NCI-H187 (cell line): ENCODE measurements around the gene INTS13.
"Not testable (repeated sequence)": the region's sequence is repeated elsewhere in the genome, so short reads cannot be mapped to it uniquely, and the experiment has no call there.

Source experiments
- DNase-seq, 2 experiments: peaks; one replicate each; lab custom pipeline; 2025; lab: John Stamatoyannopoulos, UW

Gene INTS13

DNA sequence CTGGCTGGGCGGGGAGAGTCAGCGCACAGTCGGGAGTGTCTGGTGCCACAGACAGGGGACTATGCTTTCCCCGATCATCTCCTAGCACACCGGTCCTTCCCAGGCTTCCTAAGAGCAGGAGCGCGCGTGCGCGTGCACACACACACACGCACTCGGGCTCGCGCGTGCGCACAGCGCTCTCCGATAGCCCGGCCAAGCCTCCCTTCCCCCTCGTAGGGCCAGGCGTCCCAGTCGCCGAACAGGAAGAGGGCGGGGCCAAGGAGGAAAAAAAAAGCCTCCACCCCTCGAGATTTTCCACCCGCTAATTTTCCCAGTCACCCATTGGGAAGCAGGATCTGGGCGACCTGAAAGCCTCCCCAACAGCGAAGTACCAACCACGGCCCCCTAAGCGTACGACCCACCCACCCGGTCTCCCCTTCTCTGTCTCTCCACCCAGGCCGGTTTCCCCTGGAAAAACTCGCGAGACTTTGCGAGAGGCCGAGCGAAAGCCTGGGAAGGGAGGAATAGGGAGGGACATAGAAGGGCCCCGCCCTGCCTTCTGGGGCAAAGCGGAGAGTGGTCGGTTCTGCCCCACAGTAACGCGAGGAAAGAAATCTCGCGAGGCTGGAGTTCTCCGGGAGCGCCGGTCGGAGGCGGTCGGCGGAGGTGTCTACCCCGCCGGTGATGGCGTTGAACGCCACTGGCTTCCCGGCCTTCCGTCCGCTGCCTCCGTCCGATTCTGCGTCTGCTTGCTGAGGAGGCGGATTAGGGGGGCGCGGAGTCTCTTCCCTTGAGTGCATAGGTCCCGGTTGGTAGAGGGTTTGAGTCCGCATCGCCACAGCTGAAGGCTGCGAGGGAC is at the start of gene INTS13, which contains the start of gene FGFR1OP2:
TSS of gene INTS13 (minus strand) at position 119 of the 838 bp plus-strand sequence. CDS start 1,178 bp downstream, outside the sequence.
TSS of gene FGFR1OP2 (plus strand) at position 608 of the 838 bp plus-strand sequence. CDS start 15,689 bp downstream, outside the sequence.
- peak; percentile 97 to 98 for DNase-seq

- no peak for DNase-seq
Measured at GRCh38 chr12:26982866-26983265, 45.1 kb upstream of the INTS13 start.

GRCh38 chr12:26979733-26980132 is 42.0 kb upstream of the INTS13 start:
- no peak for DNase-seq

DNA sequence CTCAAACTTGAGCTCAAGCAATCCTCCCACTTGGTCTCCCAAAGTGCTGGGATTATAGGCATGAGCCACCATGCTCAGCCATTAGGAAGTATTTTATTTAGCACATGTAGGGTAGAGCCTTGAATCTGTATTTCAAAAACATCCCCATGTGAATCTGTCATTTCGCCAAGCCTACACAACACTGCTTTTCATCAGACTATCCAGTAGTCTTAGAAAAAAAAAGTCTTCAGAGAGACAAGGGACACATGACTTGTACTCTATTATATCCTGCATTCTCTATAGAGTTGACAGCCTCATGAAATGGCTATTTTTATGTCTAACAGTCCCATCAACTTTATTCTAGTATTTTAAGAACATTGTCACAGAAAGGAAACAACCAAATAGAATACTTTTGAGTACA is 41.0 kb upstream of the INTS13 start:
- no peak for DNase-seq

GRCh38 chr12:26976687-26977086 is 38.9 kb upstream of the INTS13 start:
- no peak for DNase-seq

GRCh38 chr12:26971963-26972362 is 34.2 kb upstream of the INTS13 start:
- no peak for DNase-seq

DNA sequence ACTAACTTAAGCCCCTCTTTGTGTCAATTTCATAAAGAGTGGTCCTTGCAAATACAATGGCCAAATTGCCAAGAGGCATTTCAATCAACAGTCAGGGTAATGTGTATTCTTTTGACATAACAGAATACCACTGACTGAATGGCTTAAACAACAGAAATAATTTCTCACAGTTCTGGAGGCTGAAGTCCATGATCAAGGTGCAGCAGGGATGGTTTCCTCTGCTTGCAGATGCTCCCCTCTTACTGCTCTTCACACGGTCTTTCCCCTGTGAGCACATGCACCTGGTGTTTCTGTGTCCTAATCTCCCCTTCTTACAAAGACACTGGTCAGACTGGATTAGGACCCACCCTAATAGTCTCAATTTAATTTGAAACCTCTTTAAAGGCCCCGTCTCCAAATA is 32.4 kb upstream of the INTS13 start:
- DNase-seq, result no peak

GRCh38 chr12:26966842-26967241 is 29.1 kb upstream of the INTS13 start:
- no peak for DNase-seq

DNA sequence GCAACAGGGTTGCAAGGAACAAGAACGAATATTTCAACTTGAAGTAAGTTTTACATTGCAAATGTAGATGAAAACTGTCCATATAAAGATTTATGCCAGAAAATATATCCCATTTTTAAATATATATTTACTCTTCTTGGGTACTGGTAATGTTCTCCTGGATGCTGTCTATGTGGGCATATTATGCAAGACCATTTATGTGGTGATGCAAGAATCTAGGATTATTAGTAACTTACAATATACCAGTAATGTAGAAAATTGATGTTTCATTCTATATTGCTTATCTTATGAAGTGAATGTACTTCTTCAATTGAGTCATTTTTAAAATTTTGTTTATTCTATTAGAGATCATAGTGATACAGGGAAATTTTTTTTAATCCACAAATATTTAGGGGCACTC is 25.6 kb upstream of the INTS13 start:
- DNase-seq, result no peak

DNA sequence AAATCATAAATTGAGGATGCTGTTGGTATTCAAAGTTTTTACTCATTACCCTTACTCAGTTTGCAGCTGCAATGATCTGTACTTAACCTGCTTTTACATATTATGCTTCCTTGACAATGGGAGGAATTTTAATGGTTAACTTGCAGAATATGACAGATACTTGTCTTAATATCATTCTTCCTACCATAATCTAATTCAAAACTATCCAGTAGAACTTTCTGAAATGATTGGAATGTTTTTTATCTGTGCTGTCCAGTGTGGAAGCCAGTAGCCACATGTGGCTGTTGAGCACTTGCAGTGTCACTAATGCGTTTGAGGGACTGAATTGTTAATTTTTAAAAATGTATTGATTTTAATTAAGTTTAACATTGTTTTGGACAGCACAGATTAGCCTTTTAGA is 24.0 kb upstream of the INTS13 start:
- no peak for DNase-seq

DNA sequence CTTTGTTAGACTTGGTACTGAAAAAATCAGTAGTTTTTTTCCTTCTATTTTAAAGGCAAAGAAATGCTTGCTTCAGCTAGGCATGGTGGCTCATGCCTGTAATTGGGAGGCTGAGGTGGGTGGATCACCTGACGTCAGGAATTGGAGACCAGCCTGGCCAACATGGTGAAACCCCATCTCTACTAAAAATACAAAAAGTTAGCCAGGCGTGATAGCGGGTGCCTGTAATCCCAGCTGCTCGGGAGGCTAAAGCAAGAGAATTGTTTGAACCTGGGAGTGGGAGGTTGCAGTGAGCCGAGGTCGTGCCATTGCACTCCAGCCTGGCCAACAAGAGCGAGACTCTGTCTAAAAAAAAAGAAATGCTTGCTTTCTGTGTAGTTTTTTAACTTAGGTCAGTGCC is 23.6 kb upstream of the INTS13 start:
- DNase-seq, result not testable (repeated sequence)

GRCh38 chr12:26954027-26954426 is 16.2 kb upstream of the INTS13 start:
- no peak for DNase-seq

GRCh38 chr12:26953447-26953846 is 15.7 kb upstream of the INTS13 start:
- DNase-seq, result no peak

GRCh38 chr12:26948309-26948708 is 10.5 kb upstream of the INTS13 start:
- no peak for DNase-seq

DNA sequence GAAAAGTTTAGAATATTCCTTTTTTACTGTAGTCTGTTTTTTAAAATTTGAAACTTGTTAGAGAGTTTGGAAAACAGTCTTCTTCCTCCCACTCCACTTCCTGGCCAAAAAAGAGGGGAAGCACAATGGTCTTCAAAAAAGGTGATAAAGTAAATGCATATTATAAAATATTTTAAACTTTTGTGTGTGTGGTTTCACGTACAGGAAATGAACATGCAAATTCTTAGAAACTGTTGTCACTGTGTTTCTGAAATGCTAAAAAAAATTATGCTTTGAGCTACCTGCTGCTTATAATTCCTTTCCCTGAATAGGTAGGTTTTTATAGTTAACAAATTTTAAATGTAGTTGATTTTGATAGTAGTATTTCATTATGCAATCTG is 3.4 kb upstream of the INTS13 start:
- no peak for DNase-seq

DNA sequence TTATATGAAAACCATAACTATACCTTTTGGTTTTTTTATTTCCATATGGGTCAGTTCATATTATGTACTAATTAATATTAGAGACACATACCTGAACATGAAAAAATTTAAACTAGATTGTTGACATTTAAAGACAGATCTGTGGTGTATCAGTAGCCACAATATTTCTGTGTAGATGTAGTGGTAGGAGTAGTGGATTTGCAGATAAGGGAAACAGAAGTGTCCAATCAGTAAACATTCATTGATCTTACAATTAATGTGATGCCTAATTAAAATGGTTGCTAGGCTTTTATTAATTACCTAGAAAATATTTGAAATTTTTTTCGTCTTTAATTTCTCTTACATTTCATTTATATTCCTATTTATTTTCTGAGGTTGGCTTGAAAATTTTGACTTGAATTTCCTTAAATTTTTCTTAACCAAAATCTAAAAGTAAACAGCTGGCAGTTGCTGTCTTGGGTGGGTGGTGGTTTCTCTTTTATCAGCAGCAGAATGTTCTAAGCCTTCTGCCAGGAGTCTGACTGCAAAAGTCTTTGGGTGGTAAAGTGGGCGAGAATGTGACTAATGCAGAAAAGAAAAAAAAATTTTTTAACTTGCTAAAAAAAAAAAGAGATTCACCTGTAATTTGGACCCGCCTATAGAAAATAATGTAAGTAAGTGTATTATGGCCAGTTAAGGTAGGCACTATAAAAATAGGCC is 2.9 kb upstream of the INTS13 start:
- no peak for DNase-seq

- DNase-seq, result no peak
Measured at GRCh38 chr12:26939953-26940352, 2.2 kb upstream of the INTS13 start.

DNA sequence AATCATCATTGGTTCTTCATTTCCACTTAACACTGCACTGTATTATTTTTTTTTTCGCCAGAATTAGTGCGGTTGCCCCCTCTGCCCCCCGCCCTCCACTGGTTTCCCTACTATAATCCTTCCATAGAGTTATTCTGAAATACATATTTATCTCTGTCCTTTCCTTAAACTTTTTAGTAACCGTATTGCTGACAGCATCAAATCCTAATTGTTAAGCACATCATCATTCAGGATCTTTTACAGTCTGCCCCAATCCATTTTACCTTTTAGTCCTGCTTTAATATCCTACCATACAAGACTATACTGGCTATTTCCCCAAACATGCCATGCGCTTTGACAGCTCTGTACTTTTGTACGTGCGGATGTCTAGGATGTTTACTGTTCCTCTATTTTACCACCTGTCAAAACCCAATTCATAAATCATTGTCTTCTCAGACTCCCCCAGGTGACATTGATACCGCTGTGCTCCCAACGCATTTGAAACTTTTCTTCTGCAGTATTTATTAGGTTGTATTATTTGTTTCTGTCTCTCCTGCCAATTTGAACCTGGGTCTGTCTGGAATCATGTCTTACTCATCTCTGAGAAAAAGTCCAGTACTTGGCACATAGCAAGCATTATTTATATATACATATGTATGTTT is 1.5 kb upstream of the INTS13 start:
- DNase-seq, result no peak

DNA sequence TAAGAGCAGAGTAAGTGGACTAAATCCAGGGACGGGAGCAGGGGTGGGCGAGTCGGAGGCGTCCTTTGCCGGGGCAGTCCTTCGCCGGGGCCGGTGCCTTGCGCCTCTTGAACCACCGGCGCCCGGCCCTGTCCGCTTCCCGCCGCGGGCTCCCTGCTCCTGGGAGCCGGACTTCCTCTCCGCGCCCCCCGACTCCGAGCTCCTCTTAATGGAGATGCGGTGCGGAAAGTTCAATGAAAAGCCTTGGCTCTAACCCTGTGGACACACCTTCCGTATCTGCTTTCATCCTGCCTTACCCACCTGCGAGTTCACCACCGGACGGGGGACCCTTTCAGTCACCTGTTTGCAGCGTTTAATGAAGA is 901 bp upstream of the INTS13 start:
- DNase-seq, result no peak

DNA sequence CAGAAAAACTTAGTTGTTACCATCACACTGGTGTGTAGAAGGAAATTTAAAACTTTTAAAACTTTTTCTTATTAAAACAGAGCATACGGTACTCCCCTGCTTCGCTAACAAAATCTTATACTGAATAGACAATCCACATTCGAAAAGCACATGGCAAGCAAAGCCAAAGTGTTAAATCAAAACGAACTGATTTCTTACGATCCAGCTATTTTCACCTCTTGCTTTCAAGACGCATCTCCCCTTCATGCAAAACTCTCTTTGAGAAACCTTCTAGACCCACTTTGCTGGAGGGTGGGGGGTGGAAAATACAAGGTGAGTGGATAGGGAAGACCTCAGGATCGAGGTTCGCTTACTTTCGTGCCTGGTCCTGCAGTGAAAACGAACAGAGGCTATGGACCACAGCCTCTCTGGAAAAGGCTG is 328 bp downstream of the INTS13 start:
- DNase-seq, result no peak

- DNase-seq, result no peak
Measured at GRCh38 chr12:26936559-26937442, 980 bp downstream of the INTS13 start.
